AG04450 (cell line): ENCODE measurements around the gene UPF1. TPM values are rescaled to one million over a fixed set of nuclear protein-coding genes. Genes with fewer than 3 reads are reported as not detected.

Experiments used
- CTCF ChIA-PET: fragments of 300-600, 350-600 bp; formaldehyde crosslinking; extraction: SDS; loops from one replicate; lab custom pipeline; 2022; ENCODE audit warnings: antibody characterized with exemption, inconsistent platforms; lab: Charles Lee
- POLR2A ChIA-PET: fragments of 350-600 bp; formaldehyde crosslinking; extraction: SDS; loops from one replicate; lab custom pipeline; 2021; ENCODE audit warnings: antibody characterized with exemption, inconsistent platforms; lab: Yijun Ruan, JAX
- DNase-seq: peaks from one replicate; pipeline ENCODE4 v3.0.0-alpha.2; 2011; ENCODE audit warnings: low read depth, low spot score
- H3K27ac ChIP-seq: one replicate; pipeline ENCODE4 v1.5.1; 2012; ENCODE audit warnings: low read depth, low read length, control low read depth
- H3K27me3 ChIP-seq: one replicate; pipeline ENCODE4 v1.6.0; 2012; ENCODE audit warnings: low read length; ENCODE audit not compliant: control insufficient read depth, insufficient read depth
- H3K4me3 ChIP-seq: 2 replicates; pipeline ENCODE4 v1.5.1; 2011; ENCODE audit warnings: mild to moderate bottlenecking, low read depth, low read length, control low read depth
- H3K9me3 ChIP-seq: 2 replicates; pipeline ENCODE4 v1.5.1; 2012; ENCODE audit warnings: low read length; ENCODE audit not compliant: control insufficient read depth, insufficient read depth
- CTCF ChIP-seq: IDR thresholded peaks from 2 replicates; pipeline ENCODE4 v1.5.1; 2011; ENCODE audit warnings: low read depth, low read length, control low read depth, inconsistent platforms
- polyA plus RNA-seq: library from polyadenylated mRNA; depleted of rRNA; stranded (reverse); fragments of >200 nt; gene quantifications from 2 replicates; pipeline ENCODE4 v1.2.3, GENCODE V29; 2011

UPF1 gene
- polyA plus RNA-seq, 1 experiment, result 28.2 TPM

GRCh38 chr19:18830488-18830887 lies 1.3 kb upstream of the UPF1 start:
- H3K4me3 ChIP-seq, result no peak overlapping the region
- ChIA-PET POLR2A (no interaction called here), CTCF (interaction anchor here (1.8 to 4.5 kb wide), 2 partner anchors 16 to 236 kb away, joined by 9 to 21 read pairs; no protein-coding TSS in a partner anchor)
- H3K27me3 ChIP-seq, result peaks cover 3% of the 10 kb centered on the region
- no peak overlapping the region for H3K27ac ChIP-seq
- no peak for TF ChIP-seq CTCF
- no peak for DNase-seq
- H3K9me3 ChIP-seq, result peaks cover 19% of the 10 kb centered on the region

- CTCF ChIA-PET, result interaction anchor here (4.5 kb wide), 1 partner anchor 14 kb away, joined by 21 read pairs; no protein-coding TSS in a partner anchor
- Histone ChIP-seq H3K27ac (no peak overlapping the region), H3K4me3 (peak overlapping the region; percentile 81), H3K9me3 (peaks cover 2% of the 10 kb centered on the region), H3K27me3 (no peaks in the 10 kb centered on the region)
- POLR2A ChIA-PET, result interaction anchor here (0.5 to 1.2 kb wide), 7 partner anchors 8 to 377 kb away, joined by 3 to 5 read pairs (median 3); partner anchors contain the start of gene REX1BD
- TF ChIP-seq CTCF, result peak; percentile 29
- DNase-seq, result no peak
Measured at GRCh38 chr19:18832306-18833140, 764 bp downstream of the UPF1 start.

- ChIA-PET CTCF (interaction anchor here (4.5 kb wide), 1 partner anchor 14 kb away, joined by 21 read pairs; no protein-coding TSS in a partner anchor), POLR2A (interaction anchor here (0.7 to 1.1 kb wide), 3 partner anchors 10 to 34 kb away, joined by 3 read pairs; no protein-coding TSS in a partner anchor)
- TF ChIP-seq CTCF, result no peak
- DNase-seq, result no peak
- Histone ChIP-seq H3K9me3 (no peaks in the 10 kb centered on the region), H3K27ac (no peak overlapping the region), H3K4me3 (peak overlapping the region; percentile 81), H3K27me3 (no peaks in the 10 kb centered on the region)
Measured at GRCh38 chr19:18833141-18833476, 1.4 kb downstream of the UPF1 start.

- TF ChIP-seq CTCF, result no peak
- H3K4me3 ChIP-seq, result peak overlapping the region; percentile 81
- no peaks in the 10 kb centered on the region for H3K9me3 ChIP-seq
- H3K27ac ChIP-seq, result no peak overlapping the region
- CTCF ChIA-PET, result interaction anchor here (4.5 kb wide), 1 partner anchor 13 kb away, joined by 21 read pairs; no protein-coding TSS in a partner anchor
- no peaks in the 10 kb centered on the region for H3K27me3 ChIP-seq
- POLR2A ChIA-PET, result no interaction called here
- DNase-seq, result no peak
Measured at GRCh38 chr19:18833849-18834643, 2.3 kb downstream of the UPF1 start.
